ENCODE data around the gene SNAPC3. TPM values are rescaled to one million over a fixed set of nuclear protein-coding genes. Genes with fewer than 3 reads are reported as not detected.
A peak's percentile ranks its signal among the peaks of the same experiment; 100 is the strongest.

SNAPC3 gene
- total RNA-seq: 30.4 TPM in 2 replicates

DNA sequence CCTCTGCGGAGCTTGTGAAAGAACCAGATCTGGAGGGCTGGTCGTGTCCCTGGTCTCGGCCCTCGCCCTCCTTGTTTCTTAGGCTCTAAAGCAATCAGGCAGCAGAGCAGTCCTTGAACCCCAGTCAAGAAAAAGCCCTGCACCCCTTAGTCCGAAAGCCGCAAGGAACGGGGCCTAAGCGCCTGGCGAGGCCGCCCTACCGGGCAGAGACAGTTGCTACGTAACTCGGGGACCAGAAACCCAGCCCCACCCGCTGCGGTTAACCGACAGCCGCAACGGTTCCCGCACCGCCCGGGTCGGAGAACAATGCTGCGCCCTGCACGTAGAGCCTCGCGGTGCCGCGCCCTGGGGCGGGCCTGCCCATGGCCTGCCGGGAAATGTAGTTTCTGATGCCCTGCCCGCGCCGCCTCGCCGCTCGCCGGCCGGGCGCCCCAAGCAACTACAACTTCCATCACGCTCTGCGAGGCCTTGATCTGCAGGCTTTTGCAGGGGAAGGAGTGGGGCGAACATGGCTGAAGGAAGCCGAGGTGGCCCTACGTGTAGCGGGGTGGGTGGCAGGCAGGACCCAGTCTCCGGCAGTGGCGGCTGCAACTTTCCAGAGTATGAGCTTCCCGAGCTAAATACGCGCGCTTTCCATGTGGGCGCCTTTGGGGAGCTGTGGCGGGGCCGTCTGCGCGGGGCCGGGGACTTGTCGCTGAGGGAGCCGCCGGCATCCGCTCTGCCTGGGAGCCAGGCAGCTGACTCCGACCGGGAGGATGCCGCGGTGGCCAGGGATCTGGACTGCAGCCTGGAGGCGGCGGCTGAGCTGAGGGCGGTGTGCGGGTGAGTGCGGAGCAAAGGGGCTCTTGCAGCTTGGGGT is at the start of gene SNAPC3:
Gene SNAPC3 (plus strand): TSS at position 505 of the 859 bp plus-strand sequence. CDS start 4 bp downstream, at position 509.
- peaks cover 24% of the 10 kb centered on the region for H3K4me1 ChIP-seq (ENCODE audit: insufficient read depth, low read length)
- peak within 1 kb of the TSS; percentile 73 for H3K27ac ChIP-seq (ENCODE audit: low read depth, low read length)
- H3K4me2 ChIP-seq (ENCODE audit: insufficient read depth, low read length): peak within 1 kb of the TSS; percentile 83
- peaks cover 8% of the 10 kb centered on the region for H4K20me1 ChIP-seq (ENCODE audit: insufficient read depth, low read length)
- H3K9me3 ChIP-seq (ENCODE audit: low read depth, low read length): no peaks in the 10 kb centered on the region
- H3K4me3 ChIP-seq (ENCODE audit: insufficient read depth, low read length): peak within 1 kb of the TSS; percentile 98
- TF ChIP-seq, protein P1, sequence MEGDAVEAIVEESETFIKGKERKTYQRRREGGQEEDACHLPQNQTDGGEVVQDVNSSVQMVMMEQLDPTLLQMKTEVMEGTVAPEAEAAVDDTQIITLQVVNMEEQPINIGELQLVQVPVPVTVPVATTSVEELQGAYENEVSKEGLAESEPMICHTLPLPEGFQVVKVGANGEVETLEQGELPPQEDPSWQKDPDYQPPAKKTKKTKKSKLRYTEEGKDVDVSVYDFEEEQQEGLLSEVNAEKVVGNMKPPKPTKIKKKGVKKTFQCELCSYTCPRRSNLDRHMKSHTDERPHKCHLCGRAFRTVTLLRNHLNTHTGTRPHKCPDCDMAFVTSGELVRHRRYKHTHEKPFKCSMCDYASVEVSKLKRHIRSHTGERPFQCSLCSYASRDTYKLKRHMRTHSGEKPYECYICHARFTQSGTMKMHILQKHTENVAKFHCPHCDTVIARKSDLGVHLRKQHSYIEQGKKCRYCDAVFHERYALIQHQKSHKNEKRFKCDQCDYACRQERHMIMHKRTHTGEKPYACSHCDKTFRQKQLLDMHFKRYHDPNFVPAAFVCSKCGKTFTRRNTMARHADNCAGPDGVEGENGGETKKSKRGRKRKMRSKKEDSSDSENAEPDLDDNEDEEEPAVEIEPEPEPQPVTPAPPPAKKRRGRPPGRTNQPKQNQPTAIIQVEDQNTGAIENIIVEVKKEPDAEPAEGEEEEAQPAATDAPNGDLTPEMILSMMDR (IDR thresholded peaks at IDR 0.05; ENCODE audit: extremely low read depth, low read depth, low read length): no peak
- peak within 1 kb of the TSS; percentile 99 for H2AFZ ChIP-seq (ENCODE audit: low read length)
- peaks cover 21% of the 10 kb centered on the region for H3K36me3 ChIP-seq (ENCODE audit: insufficient read depth, low read length)
- no peaks in the 10 kb centered on the region for H3K27me3 ChIP-seq (ENCODE audit: insufficient read depth, low read length)
- peaks cover 48% of the 10 kb centered on the region for H3K79me2 ChIP-seq (ENCODE audit: insufficient read depth, low read length)
- DNase-seq (ENCODE audit: insufficient read length, low spot score, missing footprints): peak; percentile 97

DNA sequence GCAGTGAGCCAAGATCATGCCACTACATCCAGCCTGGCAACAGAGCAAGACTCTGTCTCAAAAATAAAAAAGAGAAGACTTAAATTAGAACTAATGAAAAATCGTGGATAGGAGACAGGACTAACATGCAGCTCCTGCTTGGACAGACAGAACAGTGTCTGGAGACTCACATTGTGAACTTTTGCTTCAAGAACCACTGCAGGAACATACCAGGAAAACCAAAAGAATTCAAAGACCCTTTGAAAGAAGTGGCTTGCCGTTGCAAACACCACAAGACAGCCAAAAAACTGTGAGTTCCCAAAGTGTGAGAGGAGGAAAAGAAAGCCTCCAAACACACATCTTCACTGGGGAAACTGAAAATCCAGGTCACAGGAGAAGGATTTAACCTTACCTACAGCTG is 48.8 kb upstream of the SNAPC3 start:
- Histone ChIP-seq H3K27ac (ENCODE audit: low read depth, low read length) (no peak overlapping the region), H3K4me2 (ENCODE audit: insufficient read depth, low read length) (no peak overlapping the region), H3K4me3 (ENCODE audit: insufficient read depth, low read length) (no peak overlapping the region), H3K4me1 (ENCODE audit: insufficient read depth, low read length) (no peaks in the 10 kb centered on the region), H3K9me3 (ENCODE audit: low read depth, low read length) (no peaks in the 10 kb centered on the region), H2AFZ (ENCODE audit: low read length) (no peak overlapping the region), H3K36me3 (ENCODE audit: insufficient read depth, low read length) (no peaks in the 10 kb centered on the region), H3K79me2 (ENCODE audit: insufficient read depth, low read length) (no peaks in the 10 kb centered on the region), H4K20me1 (ENCODE audit: insufficient read depth, low read length) (no peaks in the 10 kb centered on the region), H3K27me3 (ENCODE audit: insufficient read depth, low read length) (no peaks in the 10 kb centered on the region)
- no peak for DNase-seq (ENCODE audit: insufficient read length, low spot score, missing footprints)
- TF ChIP-seq, protein P1 (IDR thresholded peaks at IDR 0.05; ENCODE audit: extremely low read depth, low read depth, low read length): no peak

DNA sequence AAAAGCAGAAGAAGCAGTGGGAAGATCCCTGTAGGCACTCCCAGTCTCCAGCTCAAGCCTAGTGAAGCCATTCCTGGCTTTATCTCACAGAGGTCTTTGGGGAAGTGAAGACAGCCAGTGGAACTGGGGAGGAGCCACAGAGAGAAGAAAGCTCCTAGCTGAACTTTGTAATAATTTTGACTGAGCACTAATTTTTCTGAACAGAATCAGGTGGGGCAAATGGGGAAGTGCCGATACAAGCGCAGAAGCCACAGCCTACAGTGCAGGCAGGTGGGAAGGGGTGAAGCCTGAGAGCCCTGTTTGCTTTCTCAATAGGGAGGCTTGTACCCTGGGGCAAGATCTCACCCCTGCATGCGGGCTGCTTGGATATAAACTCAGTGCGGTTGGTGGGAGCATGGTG is 48.4 kb upstream of the SNAPC3 start:
- no peaks in the 10 kb centered on the region for H3K79me2 ChIP-seq (ENCODE audit: insufficient read depth, low read length)
- H2AFZ ChIP-seq (ENCODE audit: low read length): no peak overlapping the region
- H3K4me2 ChIP-seq (ENCODE audit: insufficient read depth, low read length): no peak overlapping the region

DNA sequence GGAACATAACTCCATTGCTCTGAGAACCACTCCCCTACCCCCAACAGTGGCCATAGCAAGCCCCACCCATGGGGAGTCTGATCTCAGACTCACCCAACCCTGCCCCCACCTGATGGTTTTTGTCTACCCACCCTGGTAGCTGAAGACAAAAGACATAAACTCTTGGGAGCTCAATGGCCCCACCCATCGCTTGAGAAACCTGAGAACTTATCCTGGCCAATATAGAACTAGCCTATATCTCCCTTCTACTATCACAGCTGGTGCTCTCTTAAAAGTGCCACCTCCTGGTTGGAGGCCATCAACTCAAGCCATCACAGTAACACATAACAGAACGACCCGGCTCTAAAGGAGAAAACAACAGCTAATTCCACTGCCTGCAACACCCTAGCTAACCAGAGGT is 47.9 kb upstream of the SNAPC3 start:
- H4K20me1 ChIP-seq (ENCODE audit: insufficient read depth, low read length): no peaks in the 10 kb centered on the region
- no peaks in the 10 kb centered on the region for H3K27me3 ChIP-seq (ENCODE audit: insufficient read depth, low read length)
- H3K4me1 ChIP-seq (ENCODE audit: insufficient read depth, low read length): no peaks in the 10 kb centered on the region
- TF ChIP-seq, protein P1 (IDR thresholded peaks at IDR 0.05; ENCODE audit: extremely low read depth, low read depth, low read length): no peak
- DNase-seq (ENCODE audit: insufficient read length, low spot score, missing footprints): no peak
- H2AFZ ChIP-seq (ENCODE audit: low read length): no peak overlapping the region
- no peak overlapping the region for H3K27ac ChIP-seq (ENCODE audit: low read depth, low read length)
- no peak overlapping the region for H3K4me2 ChIP-seq (ENCODE audit: insufficient read depth, low read length)
- no peaks in the 10 kb centered on the region for H3K36me3 ChIP-seq (ENCODE audit: insufficient read depth, low read length)
- no peak overlapping the region for H3K4me3 ChIP-seq (ENCODE audit: insufficient read depth, low read length)
- H3K79me2 ChIP-seq (ENCODE audit: insufficient read depth, low read length): no peaks in the 10 kb centered on the region
- no peaks in the 10 kb centered on the region for H3K9me3 ChIP-seq (ENCODE audit: low read depth, low read length)

More for the DNA sequence above, 48.4 kb upstream of the SNAPC3 start:
- Histone ChIP-seq H3K36me3 (ENCODE audit: insufficient read depth, low read length) (no peaks in the 10 kb centered on the region), H3K4me1 (ENCODE audit: insufficient read depth, low read length) (no peaks in the 10 kb centered on the region), H3K4me3 (ENCODE audit: insufficient read depth, low read length) (no peak overlapping the region), H3K27me3 (ENCODE audit: insufficient read depth, low read length) (no peaks in the 10 kb centered on the region), H3K27ac (ENCODE audit: low read depth, low read length) (no peak overlapping the region), H3K9me3 (ENCODE audit: low read depth, low read length) (no peaks in the 10 kb centered on the region), H4K20me1 (ENCODE audit: insufficient read depth, low read length) (no peaks in the 10 kb centered on the region)
- no peak for DNase-seq (ENCODE audit: insufficient read length, low spot score, missing footprints)
- TF ChIP-seq, protein P1 (IDR thresholded peaks at IDR 0.05; ENCODE audit: extremely low read depth, low read depth, low read length): no peak
